DOHH2 (cell line): ENCODE data around the gene FBLN1.

Experiments
- CTCF ChIP-seq: fragments of 200-600 bp; sonication (generic); IDR thresholded peaks from one replicate; pipeline ENCODE4 v1.5.1; 2014; ENCODE audit warnings: antibody characterized with exemption, mild to moderate bottlenecking, low read depth, low read length; ENCODE audit not compliant: poor library complexity, severe bottlenecking
- EZH2phosphoT487 ChIP-seq: fragments of 200-600 bp; sonication (generic); IDR thresholded peaks from 2 replicates; pipeline ENCODE4 v1.6.1; 2017; ENCODE audit warnings: borderline replicate concordance, mild to moderate bottlenecking, antibody characterized with exemption, low read length, moderate library complexity, mixed read lengths

GRCh38 chr22:45629469-45630089 lies 126.9 kb downstream of the FBLN1 start:
- TF ChIP-seq CTCF (no peak), EZH2phosphoT487 (no peak)
